ENCODE data around the gene WASHC2A.
A peak's percentile ranks its signal among the peaks of the same experiment; 100 is the strongest.
"Not testable (repeated sequence)": the region's sequence is repeated elsewhere in the genome, so short reads cannot be mapped to it uniquely, and the experiment has no call there.

The WASHC2A gene

DNA sequence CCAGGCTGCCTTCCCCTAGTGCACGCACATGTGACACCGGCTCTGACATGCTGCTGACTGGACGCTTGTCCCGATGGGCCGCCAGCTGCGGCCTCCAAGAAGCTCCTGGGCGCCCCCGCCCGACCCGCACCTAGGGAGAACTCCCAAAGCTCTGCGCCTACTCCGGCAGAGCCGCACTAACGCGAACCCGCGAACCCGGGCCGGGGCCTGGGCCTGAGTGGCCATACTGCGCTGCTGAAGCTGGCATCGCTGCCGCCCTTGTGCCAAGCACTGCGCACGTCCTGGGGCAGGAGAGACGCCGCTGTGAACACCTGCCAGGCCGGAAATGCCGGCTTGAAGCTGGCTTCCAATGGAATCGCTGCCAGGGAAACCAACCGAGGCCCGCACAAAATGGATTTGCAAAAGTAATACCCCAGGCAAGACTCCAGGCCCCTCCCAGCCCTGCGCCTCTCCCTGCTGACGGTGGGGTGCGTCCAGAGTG, 85.1 kb downstream of the WASHC2A start:
- DNase-seq: peak; percentile 0

DNA sequence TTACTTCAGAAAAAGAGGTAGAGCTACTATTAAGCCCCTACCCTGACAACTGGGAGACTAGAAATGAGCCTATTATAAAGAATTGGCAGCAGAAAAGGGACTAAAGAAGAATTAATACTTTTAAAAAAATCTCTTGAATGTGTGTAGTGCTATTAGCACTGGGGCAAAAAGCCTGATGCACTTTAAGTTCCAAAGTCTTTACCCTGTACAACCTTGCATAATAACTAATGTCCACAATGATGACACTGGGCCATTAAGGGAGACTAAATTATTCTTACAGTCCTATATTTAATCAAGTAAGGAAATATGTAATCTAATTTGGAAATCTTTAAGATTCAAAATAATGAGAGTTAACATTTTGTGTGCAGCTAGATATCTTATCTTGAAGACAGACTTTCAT, 90.1 kb downstream of the WASHC2A start:
- DNase-seq: not testable (repeated sequence)

DNA sequence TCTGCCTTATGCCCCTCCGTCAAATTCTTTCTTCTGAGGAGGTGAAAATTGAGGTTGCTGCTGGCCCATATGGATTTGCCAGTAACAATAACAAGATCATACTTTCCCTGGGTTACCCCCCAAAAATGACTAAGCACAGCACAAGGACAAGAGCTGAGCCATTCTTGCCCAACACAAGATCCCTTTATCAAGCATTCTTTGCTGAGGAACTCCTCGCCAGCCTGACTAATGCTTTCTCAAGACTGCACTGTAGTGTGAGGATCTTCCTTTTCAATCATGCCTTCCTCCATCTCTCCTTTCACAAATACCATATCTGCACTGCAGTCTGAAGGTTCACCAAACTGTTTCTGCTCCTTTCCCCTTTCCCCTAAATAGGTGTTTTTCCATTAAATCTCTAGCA, 92.1 kb downstream of the WASHC2A start:
- DNase-seq: not testable (repeated sequence)

DNA sequence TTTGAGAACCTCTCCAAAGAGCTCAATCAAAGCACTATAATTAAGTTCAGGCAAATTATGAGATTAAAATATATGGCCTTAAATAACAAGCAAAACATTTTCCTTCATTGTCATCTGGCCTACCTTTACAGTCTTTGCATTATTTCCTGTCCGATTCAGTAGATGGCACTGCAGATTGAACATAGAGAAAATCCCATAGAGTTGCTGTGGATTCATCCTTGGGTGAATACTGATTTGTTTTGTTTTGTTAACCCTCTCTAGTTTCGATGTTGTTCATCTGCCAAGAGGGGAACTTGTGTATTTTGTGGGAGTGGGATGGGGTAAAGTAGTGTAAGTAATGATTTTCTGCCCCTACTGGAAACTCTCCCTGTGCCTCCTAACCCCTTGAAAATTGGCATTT, 97.3 kb downstream of the WASHC2A start:
- not testable (repeated sequence) for DNase-seq

DNA sequence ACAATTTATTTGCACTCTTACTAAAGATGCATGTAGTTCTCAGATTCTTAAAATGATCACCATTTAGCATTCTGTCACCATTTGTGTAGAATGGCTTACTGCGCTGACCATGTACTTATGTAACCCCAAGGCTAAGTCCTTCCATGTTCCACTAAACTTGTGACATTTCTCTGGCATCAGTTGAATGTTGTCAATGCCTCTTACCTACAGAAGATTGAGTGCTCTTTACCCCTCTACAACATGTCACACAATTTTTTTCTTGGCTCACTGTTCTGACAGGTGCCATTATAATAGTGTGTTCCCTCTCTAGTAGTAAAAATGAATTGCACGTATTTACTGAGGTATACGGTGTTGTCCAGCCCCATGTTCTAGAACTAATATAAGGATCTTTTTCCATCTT, 100.1 kb downstream of the WASHC2A start:
- DNase-seq: not testable (repeated sequence)

DNA sequence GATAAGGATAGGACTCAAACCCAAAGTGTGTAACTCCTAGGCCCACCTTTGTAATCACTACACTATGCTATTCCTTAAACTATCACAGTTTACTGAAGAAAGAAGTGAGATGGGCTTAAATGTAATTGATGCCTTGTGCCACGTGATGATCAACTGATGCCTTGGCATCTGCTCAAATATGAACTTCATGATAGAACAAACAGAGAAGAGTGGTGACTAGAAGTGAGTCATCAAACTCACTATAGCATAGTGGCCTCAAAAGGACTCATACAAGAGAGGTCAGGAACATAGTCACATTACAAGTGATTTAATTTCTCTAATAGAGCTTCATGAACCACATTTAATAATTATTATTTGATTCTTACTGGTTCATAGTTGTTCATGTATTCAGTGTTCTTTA, 101.8 kb downstream of the WASHC2A start:
- not testable (repeated sequence) for DNase-seq

DNA sequence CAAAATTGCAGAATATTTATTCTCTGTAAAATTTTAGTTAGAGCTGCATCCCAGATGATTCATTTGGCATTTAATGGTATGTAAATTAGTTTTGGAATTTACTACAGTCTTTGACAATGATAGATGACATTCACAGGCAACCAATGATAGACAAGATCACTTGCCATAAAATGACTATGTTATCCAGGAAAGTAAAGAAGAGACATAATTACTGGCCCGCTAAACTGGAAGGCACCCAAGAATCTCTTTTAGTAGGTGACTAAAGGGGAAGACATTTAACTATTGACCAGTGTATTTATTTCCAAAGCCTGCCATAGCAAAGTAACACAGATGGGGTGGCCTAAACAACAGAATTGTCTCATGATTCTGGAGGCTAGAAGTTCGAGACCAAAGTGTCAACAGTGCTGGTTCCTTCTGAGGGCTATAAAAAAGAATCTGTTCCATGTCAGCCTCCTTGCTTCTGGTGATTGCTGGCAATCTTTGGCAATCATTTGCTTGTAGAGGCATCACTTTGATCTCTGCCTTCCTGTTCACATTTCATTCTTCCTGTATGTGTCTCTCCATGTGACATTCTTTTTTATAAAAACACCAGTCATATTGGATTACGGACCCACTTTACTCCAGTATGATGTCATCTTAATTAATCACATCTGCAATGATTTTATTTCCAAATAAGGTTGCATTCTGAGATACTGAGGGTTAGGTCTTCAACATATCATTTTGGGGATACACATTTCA, 107.2 kb downstream of the WASHC2A start:
- DNase-seq: not testable (repeated sequence)
